Gastrocnemius medialis (tissue), 4 donors: ENCODE results near the gene RRP9.

Experiments used
- POLR2A ChIP-seq, 2 donors: fragments of 450-650 bp; IDR thresholded peaks; one replicate each; pipeline ENCODE4 v1.6.1; 2017; ENCODE audit warnings: antibody characterized with exemption in 2 of 2, mild to moderate bottlenecking in 2 of 2, moderate library complexity in 2 of 2
- TF ChIP-seq, protein P1 (sequence below), 5 experiments: fragments of 450-650 bp in 3 of 5; fragments of 200-600 bp in 2 of 5; sonication (generic) in 2 of 5; IDR thresholded peaks in 4 of 5; conservative IDR thresholded peaks in 1 of 5; 1 replicate in 4 of 5; 2 replicates in 1 of 5; pipeline ENCODE4 v1.5.1; 2016 to 2019; ENCODE audit warnings: antibody characterized with exemption in 5 of 5, mild to moderate bottlenecking in 3 of 5, moderate library complexity in 3 of 5

DNA sequence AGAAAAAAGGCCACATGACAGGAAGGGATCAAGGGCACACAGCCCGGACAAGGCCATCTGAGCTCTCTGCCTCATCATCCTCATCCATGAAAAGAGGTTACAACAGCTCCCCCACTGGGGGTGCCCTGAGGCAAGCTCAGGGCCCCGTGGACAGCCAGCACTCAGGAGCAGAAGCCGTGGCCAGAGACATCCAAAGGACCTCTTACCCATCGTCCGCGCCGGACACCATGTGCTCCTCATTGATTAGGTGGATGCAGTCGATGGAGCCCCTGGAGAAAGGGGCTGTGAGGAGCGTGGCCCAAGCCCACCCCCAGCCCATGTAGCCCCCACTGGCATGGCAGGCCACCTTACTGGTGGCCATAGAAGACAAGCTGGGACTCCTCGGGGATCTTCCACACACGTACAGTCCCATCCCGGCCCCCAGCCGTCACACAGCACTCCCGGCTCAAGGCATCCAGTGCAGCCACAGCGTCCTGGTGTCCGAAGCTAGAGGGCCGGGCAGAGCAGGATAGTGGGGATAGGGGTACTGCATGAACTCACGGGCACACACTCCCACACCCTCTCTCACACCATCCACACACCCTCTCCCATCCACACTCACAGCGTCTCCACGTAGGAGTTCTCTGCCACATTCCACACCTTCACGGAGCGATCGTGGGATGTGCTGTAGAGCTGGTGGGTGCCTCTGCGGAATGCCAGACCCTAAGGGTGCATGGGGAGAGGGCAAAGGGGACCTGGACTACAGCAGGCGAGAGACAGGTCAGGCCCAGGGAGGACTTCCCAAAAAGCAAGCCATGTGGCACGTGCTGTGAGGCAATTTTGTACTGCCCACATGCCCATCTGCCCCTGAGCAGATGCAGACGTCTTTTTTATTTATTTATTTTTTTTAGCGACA is 6.5 kb downstream of the RRP9 start:
- TF ChIP-seq, protein P1, sequence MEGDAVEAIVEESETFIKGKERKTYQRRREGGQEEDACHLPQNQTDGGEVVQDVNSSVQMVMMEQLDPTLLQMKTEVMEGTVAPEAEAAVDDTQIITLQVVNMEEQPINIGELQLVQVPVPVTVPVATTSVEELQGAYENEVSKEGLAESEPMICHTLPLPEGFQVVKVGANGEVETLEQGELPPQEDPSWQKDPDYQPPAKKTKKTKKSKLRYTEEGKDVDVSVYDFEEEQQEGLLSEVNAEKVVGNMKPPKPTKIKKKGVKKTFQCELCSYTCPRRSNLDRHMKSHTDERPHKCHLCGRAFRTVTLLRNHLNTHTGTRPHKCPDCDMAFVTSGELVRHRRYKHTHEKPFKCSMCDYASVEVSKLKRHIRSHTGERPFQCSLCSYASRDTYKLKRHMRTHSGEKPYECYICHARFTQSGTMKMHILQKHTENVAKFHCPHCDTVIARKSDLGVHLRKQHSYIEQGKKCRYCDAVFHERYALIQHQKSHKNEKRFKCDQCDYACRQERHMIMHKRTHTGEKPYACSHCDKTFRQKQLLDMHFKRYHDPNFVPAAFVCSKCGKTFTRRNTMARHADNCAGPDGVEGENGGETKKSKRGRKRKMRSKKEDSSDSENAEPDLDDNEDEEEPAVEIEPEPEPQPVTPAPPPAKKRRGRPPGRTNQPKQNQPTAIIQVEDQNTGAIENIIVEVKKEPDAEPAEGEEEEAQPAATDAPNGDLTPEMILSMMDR (IDR thresholded peaks at IDR 0.05 in 4 of 5, conservative IDR thresholded peaks at IDR 0.05 in 1 of 5) = no peak
- TF ChIP-seq POLR2A (IDR thresholded peaks at IDR 0.05) = no peak
